ENCODE results near the gene IQUB.
A peak's percentile ranks its signal among the peaks of the same experiment; 100 is the strongest.
"Not testable (repeated sequence)": the region's sequence is repeated elsewhere in the genome, so short reads cannot be mapped to it uniquely, and the experiment has no call there.

IQUB gene

GRCh38 chr7:123431075-123431614 lies 103.2 kb downstream of the IQUB start:
- no peak for TF ChIP-seq CTCF (IDR thresholded peaks at IDR 0.05; ENCODE audit: low read depth, low read length)
- DNase-seq (ENCODE audit: low read depth in 2 of 2) = no peak
- H3K4me3 ChIP-seq (replicated peaks in 1 of 2; ENCODE audit: low read depth in 2 of 2, low read length in 2 of 2) = no peak overlapping the region

- H3K4me3 ChIP-seq (replicated peaks in 1 of 2; ENCODE audit: low read depth in 2 of 2, low read length in 2 of 2) = no peak overlapping the region
- no peak for TF ChIP-seq CTCF (IDR thresholded peaks at IDR 0.05; ENCODE audit: low read depth, low read length)
- DNase-seq (ENCODE audit: low read depth in 2 of 2) = no peak
These were observed 109.1 kb downstream of the IQUB start for GRCh38 chr7:123425246-123425645.

DNA sequence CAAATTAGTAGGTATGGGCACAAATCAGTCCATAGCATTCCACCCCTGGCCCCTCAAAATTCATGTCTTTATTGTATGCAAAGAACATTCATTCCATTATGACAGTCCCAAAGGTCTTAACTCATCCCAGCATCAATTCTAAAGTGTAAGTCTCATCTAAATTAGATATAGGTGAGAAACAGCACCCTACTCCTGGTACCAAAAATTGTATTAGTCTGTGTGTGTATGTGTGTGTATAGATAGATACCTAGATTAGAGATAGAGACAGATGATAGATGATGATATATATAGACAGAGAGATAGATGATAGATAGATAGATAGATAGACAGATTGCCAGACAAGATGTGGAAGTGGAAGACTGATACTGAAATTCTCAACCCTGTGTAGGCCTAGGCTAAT lies 109.9 kb downstream of the IQUB start:
- TF ChIP-seq CTCF (IDR thresholded peaks at IDR 0.05; ENCODE audit: low read depth, low read length) = no peak
- no peak overlapping the region for H3K4me3 ChIP-seq (replicated peaks in 1 of 2; ENCODE audit: low read depth in 2 of 2, low read length in 2 of 2)
- no peak for DNase-seq (ENCODE audit: low read depth in 2 of 2)

DNA sequence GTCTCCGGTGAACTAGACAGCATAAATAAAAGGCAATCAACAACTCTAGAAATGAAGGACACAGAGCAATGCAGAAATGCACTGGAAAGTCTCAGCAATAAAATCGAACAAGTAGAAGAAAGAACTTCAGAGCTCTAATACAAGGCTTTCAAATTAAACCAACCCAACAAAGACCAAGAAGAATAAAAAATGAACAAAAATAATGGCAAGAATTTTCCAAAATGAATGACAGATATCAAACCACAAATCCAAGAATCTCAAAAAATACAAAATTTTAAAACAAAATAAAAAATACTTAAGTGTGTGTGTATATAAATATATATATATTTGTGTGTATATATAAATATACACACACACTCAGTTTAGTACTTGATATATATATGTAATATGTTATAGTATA lies 110.8 kb downstream of the IQUB start:
- no peak overlapping the region for H3K4me3 ChIP-seq (replicated peaks in 1 of 2; ENCODE audit: low read depth in 2 of 2, low read length in 2 of 2)
- no peak for DNase-seq (ENCODE audit: low read depth in 2 of 2)
- no peak for TF ChIP-seq CTCF (IDR thresholded peaks at IDR 0.05; ENCODE audit: low read depth, low read length)

DNA sequence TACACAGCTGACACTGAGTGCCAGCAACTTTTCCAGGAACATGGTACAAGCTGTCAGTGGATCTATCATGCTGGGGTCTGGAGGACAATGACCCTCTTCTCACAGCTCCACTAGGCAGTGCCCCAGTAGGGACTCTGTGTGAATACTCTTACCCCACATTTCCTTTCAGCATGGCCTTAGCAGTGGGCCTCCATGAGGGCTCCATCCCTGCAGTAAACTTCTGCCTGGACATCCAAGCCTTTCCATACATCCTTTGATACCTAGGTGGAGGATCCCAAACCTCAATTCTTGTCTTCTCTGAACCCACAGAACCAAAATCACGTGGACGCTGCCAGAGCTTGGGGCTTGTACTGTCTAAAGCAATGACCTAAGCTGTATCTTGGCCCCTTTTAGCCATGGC lies 116.8 kb downstream of the IQUB start:
- no peak for TF ChIP-seq CTCF (IDR thresholded peaks at IDR 0.05; ENCODE audit: low read depth, low read length)
- H3K4me3 ChIP-seq (replicated peaks in 1 of 2; ENCODE audit: low read depth in 2 of 2, low read length in 2 of 2) = no peak overlapping the region
- no peak for DNase-seq (ENCODE audit: low read depth in 2 of 2)

GRCh38 chr7:123415625-123416024 lies 118.8 kb downstream of the IQUB start:
- H3K4me3 ChIP-seq (replicated peaks in 1 of 2; ENCODE audit: low read depth in 2 of 2, low read length in 2 of 2) = no peak overlapping the region
- no peak for TF ChIP-seq CTCF (IDR thresholded peaks at IDR 0.05; ENCODE audit: low read depth, low read length)
- DNase-seq (ENCODE audit: low read depth in 2 of 2) = no peak

GRCh38 chr7:123410273-123410904 lies 124.0 kb downstream of the IQUB start:
- no peak for TF ChIP-seq CTCF (IDR thresholded peaks at IDR 0.05; ENCODE audit: low read depth, low read length)
- no peak overlapping the region for H3K4me3 ChIP-seq (replicated peaks in 1 of 2; ENCODE audit: low read depth in 2 of 2, low read length in 2 of 2)
- peak; percentile 90 for DNase-seq (ENCODE audit: low read depth in 2 of 2)

GRCh38 chr7:123407951-123408350 lies 126.4 kb downstream of the IQUB start:
- H3K4me3 ChIP-seq (replicated peaks in 1 of 2; ENCODE audit: low read depth in 2 of 2, low read length in 2 of 2); DNase-seq (ENCODE audit: low read depth in 2 of 2): not testable (repeated sequence)

Measured in cardiac fibroblast (primary cell).